GM12878 (cell line): ENCODE measurements around the gene SPCS1.

Experiments used
- EGR1 ChIP-seq, 2 experiments: IDR thresholded peaks; 1 replicate in 1 of 2; 2 replicates in 1 of 2; pipeline ENCODE4 v1.6.1; 2011 to 2012; ENCODE audit warnings: low read depth in 2 of 2, low read length in 2 of 2, borderline replicate concordance in 1 of 2, mild to moderate bottlenecking in 1 of 2, moderate library complexity in 1 of 2
- FOXK2 ChIP-seq: fragments of 450-650 bp; IDR thresholded peaks from 2 replicates; pipeline ENCODE4 v1.6.1; 2017; ENCODE audit warnings: mild to moderate bottlenecking, moderate library complexity
- GABPA ChIP-seq: IDR thresholded peaks from 2 replicates; pipeline ENCODE4 v1.6.1; 2014; ENCODE audit warnings: antibody characterized with exemption, low read depth, mild to moderate bottlenecking, inconsistent platforms
- KDM1A ChIP-seq: fragments of 200-600 bp; sonication (generic); IDR thresholded peaks from 2 replicates; pipeline ENCODE4 v1.6.1; 2016; ENCODE audit warnings: borderline replicate concordance
- POLR2A ChIP-seq: IDR thresholded peaks from 2 replicates; pipeline ENCODE4 v1.6.1; 2011; ENCODE audit warnings: low read depth, mild to moderate bottlenecking, low read length
- POLR2AphosphoS5 ChIP-seq: IDR thresholded peaks from 2 replicates; pipeline ENCODE4 v1.6.1; 2011; ENCODE audit warnings: mild to moderate bottlenecking, low read length, inconsistent platforms
- RFX5 ChIP-seq: IDR thresholded peaks from 2 replicates; pipeline ENCODE4 v1.6.1; 2011; ENCODE audit warnings: low read depth, low read length, improper control_type of control experiment
- SREBF1 ChIP-seq: IDR thresholded peaks from 2 replicates; pipeline ENCODE4 v1.6.1; 2012; ENCODE audit warnings: mild to moderate bottlenecking, low read length
- SUZ12 ChIP-seq: fragments of 200-600 bp; sonication (generic); IDR thresholded peaks from one replicate; pipeline ENCODE4 v1.6.1; 2018; ENCODE audit warnings: antibody characterized with exemption, mild to moderate bottlenecking; ENCODE audit not compliant: unreplicated experiment
- TF ChIP-seq, protein P1 (sequence below): IDR thresholded peaks from 2 replicates; pipeline ENCODE4 v1.6.1; 2012; ENCODE audit warnings: low read depth, low read length, improper control_type of control experiment
- TF ChIP-seq, protein P2 (sequence below), 3 experiments: IDR thresholded peaks in 2 of 3; conservative IDR thresholded peaks in 1 of 3; 2 replicates each; pipeline ENCODE4 v1.5.1; 2011; ENCODE audit warnings: low read depth in 3 of 3, low read length in 3 of 3, mild to moderate bottlenecking in 3 of 3, control low read depth in 2 of 3, moderate library complexity in 2 of 3, inconsistent platforms in 1 of 3, mixed read lengths in 1 of 3; ENCODE audit not compliant: control insufficient read depth in 2 of 3, insufficient read depth in 1 of 3; ENCODE audit errors: extremely low read depth in 1 of 3

DNA sequence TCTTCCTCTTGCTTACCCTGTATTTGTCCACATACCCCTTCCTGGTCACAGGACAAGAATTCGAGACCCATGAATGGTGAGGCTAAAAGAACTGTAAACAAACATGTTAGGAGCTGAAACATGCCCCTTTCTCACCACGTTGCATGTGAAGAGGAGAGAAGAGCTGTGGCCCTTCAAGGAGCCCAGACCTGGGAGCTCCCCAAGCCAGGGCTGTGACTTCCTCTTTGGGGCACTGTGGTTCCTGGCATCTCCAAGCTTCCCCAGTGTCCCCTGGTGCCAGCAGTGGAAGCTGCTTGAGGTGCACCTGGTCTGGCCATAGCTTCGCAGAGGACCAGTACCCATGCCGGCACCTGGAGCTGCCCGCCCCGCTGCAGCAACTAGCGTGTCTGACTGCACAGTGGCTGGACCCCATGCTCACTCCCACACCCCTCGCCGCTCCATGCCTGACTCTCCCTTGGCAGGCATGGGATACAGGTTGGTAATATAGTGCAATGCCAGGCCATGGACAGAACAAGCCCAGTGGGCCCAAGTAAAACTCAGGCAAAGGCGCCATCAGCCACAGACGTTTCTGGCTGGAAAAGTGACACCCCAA, 9.9 kb downstream of the SPCS1 start:
- TF ChIP-seq FOXK2 (no peak), EGR1 (IDR thresholded peaks at IDR 0.05; ENCODE audit: borderline replicate concordance in 1 of 2, low read depth in 2 of 2, low read length in 2 of 2) (no peak), KDM1A (no peak), POLR2AphosphoS5 (no peak), GABPA (no peak), RFX5 (no peak), POLR2A (no peak), SREBF1 (no peak), SUZ12 (no peak)
- TF ChIP-seq, protein P1, sequence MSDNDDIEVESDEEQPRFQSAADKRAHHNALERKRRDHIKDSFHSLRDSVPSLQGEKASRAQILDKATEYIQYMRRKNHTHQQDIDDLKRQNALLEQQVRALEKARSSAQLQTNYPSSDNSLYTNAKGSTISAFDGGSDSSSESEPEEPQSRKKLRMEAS = no peak
- TF ChIP-seq, protein P2, sequence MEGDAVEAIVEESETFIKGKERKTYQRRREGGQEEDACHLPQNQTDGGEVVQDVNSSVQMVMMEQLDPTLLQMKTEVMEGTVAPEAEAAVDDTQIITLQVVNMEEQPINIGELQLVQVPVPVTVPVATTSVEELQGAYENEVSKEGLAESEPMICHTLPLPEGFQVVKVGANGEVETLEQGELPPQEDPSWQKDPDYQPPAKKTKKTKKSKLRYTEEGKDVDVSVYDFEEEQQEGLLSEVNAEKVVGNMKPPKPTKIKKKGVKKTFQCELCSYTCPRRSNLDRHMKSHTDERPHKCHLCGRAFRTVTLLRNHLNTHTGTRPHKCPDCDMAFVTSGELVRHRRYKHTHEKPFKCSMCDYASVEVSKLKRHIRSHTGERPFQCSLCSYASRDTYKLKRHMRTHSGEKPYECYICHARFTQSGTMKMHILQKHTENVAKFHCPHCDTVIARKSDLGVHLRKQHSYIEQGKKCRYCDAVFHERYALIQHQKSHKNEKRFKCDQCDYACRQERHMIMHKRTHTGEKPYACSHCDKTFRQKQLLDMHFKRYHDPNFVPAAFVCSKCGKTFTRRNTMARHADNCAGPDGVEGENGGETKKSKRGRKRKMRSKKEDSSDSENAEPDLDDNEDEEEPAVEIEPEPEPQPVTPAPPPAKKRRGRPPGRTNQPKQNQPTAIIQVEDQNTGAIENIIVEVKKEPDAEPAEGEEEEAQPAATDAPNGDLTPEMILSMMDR (IDR thresholded peaks at IDR 0.05 in 2 of 3, conservative IDR thresholded peaks at IDR 0.05 in 1 of 3; ENCODE audit: control insufficient read depth in 2 of 3, extremely low read depth in 1 of 3, insufficient read depth in 1 of 3, low read depth in 3 of 3, low read length in 3 of 3) = no peak
